Measurements from ENCODE around the gene GPR55.

GRCh38 chr2:230874876-230875275, 50.2 kb downstream of the GPR55 start:
- TF ChIP-seq CTCF (IDR thresholded peaks at IDR 0.05): no peak
- no peak for TF ChIP-seq EZH2 (IDR thresholded peaks at IDR 0.05; ENCODE audit: borderline replicate concordance, insufficient read depth, low read depth, low read length, poor library complexity, severe bottlenecking)

Data from B cell (primary cell).